Bronchial epithelial cell (primary cell): ENCODE results near the gene TRIM36. TPM values are rescaled to one million over a fixed set of nuclear protein-coding genes. Genes with fewer than 3 reads are reported as not detected.

Experiments
- DNase-seq: peaks from one replicate; pipeline ENCODE4 v3.0.0-alpha.2; 2010; ENCODE audit warnings: low read depth
- FAIRE-seq: peaks from 2 replicates; lab custom pipeline; 2011; peaks lifted over from hg19 to GRCh38; lab: Jason Lieb, UNC
- H3K27me3 ChIP-seq: 2 replicates; pipeline ENCODE4 v1.5.1; 2011; ENCODE audit warnings: low read length; ENCODE audit not compliant: control insufficient read depth, insufficient read depth
- H3K36me3 ChIP-seq: 2 replicates; pipeline ENCODE4 v1.5.1; 2011; ENCODE audit warnings: low read length; ENCODE audit not compliant: control insufficient read depth, insufficient read depth
- H3K4me3 ChIP-seq: 2 replicates; pipeline ENCODE4 v1.5.1; 2011; ENCODE audit warnings: mild to moderate bottlenecking, low read depth, low read length, control low read depth
- CTCF ChIP-seq: IDR thresholded peaks from 2 replicates; pipeline ENCODE4 v1.5.1; 2011; ENCODE audit warnings: mild to moderate bottlenecking, moderate library complexity, low read length, control low read depth, inconsistent platforms; ENCODE audit not compliant: insufficient read depth, severe bottlenecking
- total RNA-seq: library from RNA; depleted of rRNA; stranded (reverse); fragments of >200 nt; gene quantifications from 2 replicates; pipeline ENCODE4 v1.2.1, GENCODE V29; 2014

TRIM36 gene
- total RNA-seq, 1 donor from 2014 or later = 0.53 TPM

- H3K36me3 ChIP-seq = no peaks in the 10 kb centered on the region
- DNase-seq (no peak), FAIRE-seq (no peak)
- H3K4me3 ChIP-seq = no peak overlapping the region
- H3K27me3 ChIP-seq = no peaks in the 10 kb centered on the region
- no peak for TF ChIP-seq CTCF
Observed at GRCh38 chr5:115193295-115193694, 23.6 kb upstream of the TRIM36 start.

GRCh38 chr5:115192098-115192497 lies 22.4 kb upstream of the TRIM36 start:
- H3K4me3 ChIP-seq = no peak overlapping the region
- FAIRE-seq (no peak), DNase-seq (no peak)
- H3K27me3 ChIP-seq = no peaks in the 10 kb centered on the region
- no peaks in the 10 kb centered on the region for H3K36me3 ChIP-seq
- TF ChIP-seq CTCF = no peak

GRCh38 chr5:115191474-115192031 lies 21.8 kb upstream of the TRIM36 start:
- TF ChIP-seq CTCF = no peak
- FAIRE-seq (no peak), DNase-seq (no peak)
- H3K36me3 ChIP-seq = no peaks in the 10 kb centered on the region
- no peak overlapping the region for H3K4me3 ChIP-seq
- no peaks in the 10 kb centered on the region for H3K27me3 ChIP-seq

- FAIRE-seq (no peak), DNase-seq (no peak)
- no peak for TF ChIP-seq CTCF
- H3K36me3 ChIP-seq = no peaks in the 10 kb centered on the region
- H3K4me3 ChIP-seq = no peak overlapping the region
- no peaks in the 10 kb centered on the region for H3K27me3 ChIP-seq
Observed at GRCh38 chr5:115190388-115190787, 20.7 kb upstream of the TRIM36 start.

GRCh38 chr5:115189866-115190265 lies 20.2 kb upstream of the TRIM36 start:
- FAIRE-seq = no peak
- H3K4me3 ChIP-seq = no peak overlapping the region
- TF ChIP-seq CTCF = no peak
- H3K36me3 ChIP-seq = no peaks in the 10 kb centered on the region
- no peak for DNase-seq
- H3K27me3 ChIP-seq = no peaks in the 10 kb centered on the region

GRCh38 chr5:115186794-115187193 lies 17.1 kb upstream of the TRIM36 start:
- no peak for FAIRE-seq
- no peak overlapping the region for H3K4me3 ChIP-seq

More at GRCh38 chr5:115186794-115187193, 17.1 kb upstream of the TRIM36 start:
- Histone ChIP-seq H3K36me3 (no peaks in the 10 kb centered on the region), H3K27me3 (peaks cover 3% of the 10 kb centered on the region)
- TF ChIP-seq CTCF = no peak
- DNase-seq = no peak
